Measurements from ENCODE around the gene RPL27A.

GRCh38 chr11:8693010-8693551, 10.5 kb downstream of the RPL27A start:
- TF ChIP-seq CTCF (tag by site-specific recombination; IDR thresholded peaks at IDR 0.05) (no peak), ZBTB17 (tag by site-specific recombination; IDR thresholded peaks at IDR 0.05) (no peak), ZNF114 (tag by site-specific recombination; IDR thresholded peaks at IDR 0.05) (no peak), ZBTB1 (tag by site-specific recombination; IDR thresholded peaks at IDR 0.05) (no peak), YY1 (tag by site-specific recombination; IDR thresholded peaks at IDR 0.05) (no peak), MYNN (tag by site-specific recombination; IDR thresholded peaks at IDR 0.05; ENCODE audit: borderline replicate concordance) (no peak), PRDM1 (tag by site-specific recombination; IDR thresholded peaks at IDR 0.05) (no peak), ZBTB49 (tag by site-specific recombination; IDR thresholded peaks at IDR 0.05; ENCODE audit: low read depth) (no peak), ZNF362 (tag by site-specific recombination; IDR thresholded peaks at IDR 0.05) (no peak), ZNF214 (tag by site-specific recombination; IDR thresholded peaks at IDR 0.05; ENCODE audit: borderline replicate concordance) (no peak), ZFP37 (tag by site-specific recombination; IDR thresholded peaks at IDR 0.05) (no peak)
